GM12865 (cell line): Measurements from ENCODE around the gene RNASE2.

Experiments used
- DNase-seq: peaks from one replicate; pipeline ENCODE4 v3.0.0; 2010; ENCODE audit warnings: low read depth
- H3K4me3 ChIP-seq: 2 replicates; pipeline ENCODE4 v1.5.1; 2011; ENCODE audit warnings: mild to moderate bottlenecking, low read depth, low read length, control low read depth
- TF ChIP-seq, protein P1 (sequence below): IDR thresholded peaks from 2 replicates; pipeline ENCODE4 v1.5.1; 2011; ENCODE audit warnings: low read length, control low read depth, low read depth, inconsistent platforms; ENCODE audit not compliant: insufficient read depth; ENCODE audit errors: missing control alignments

The RNASE2 gene

DNA sequence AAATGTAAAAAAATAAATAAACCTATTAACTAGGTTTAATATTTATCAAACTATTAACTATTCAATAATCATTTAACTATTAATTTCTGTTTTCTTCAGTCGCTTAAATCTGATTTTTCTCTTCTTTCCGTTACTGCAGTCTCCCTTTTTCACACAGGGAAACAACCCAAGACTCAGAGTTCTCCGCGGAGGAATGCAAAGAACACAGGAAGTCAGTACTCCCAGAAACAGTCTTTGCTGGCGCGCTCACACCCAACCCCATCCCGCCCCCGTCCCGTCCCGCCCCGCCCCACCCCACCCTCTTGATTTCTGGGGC lies 34.1 kb downstream of the RNASE2 start:
- no peak for DNase-seq
- TF ChIP-seq, protein P1, sequence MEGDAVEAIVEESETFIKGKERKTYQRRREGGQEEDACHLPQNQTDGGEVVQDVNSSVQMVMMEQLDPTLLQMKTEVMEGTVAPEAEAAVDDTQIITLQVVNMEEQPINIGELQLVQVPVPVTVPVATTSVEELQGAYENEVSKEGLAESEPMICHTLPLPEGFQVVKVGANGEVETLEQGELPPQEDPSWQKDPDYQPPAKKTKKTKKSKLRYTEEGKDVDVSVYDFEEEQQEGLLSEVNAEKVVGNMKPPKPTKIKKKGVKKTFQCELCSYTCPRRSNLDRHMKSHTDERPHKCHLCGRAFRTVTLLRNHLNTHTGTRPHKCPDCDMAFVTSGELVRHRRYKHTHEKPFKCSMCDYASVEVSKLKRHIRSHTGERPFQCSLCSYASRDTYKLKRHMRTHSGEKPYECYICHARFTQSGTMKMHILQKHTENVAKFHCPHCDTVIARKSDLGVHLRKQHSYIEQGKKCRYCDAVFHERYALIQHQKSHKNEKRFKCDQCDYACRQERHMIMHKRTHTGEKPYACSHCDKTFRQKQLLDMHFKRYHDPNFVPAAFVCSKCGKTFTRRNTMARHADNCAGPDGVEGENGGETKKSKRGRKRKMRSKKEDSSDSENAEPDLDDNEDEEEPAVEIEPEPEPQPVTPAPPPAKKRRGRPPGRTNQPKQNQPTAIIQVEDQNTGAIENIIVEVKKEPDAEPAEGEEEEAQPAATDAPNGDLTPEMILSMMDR, result no peak
- H3K4me3 ChIP-seq, result peak overlapping the region; percentile 79

DNA sequence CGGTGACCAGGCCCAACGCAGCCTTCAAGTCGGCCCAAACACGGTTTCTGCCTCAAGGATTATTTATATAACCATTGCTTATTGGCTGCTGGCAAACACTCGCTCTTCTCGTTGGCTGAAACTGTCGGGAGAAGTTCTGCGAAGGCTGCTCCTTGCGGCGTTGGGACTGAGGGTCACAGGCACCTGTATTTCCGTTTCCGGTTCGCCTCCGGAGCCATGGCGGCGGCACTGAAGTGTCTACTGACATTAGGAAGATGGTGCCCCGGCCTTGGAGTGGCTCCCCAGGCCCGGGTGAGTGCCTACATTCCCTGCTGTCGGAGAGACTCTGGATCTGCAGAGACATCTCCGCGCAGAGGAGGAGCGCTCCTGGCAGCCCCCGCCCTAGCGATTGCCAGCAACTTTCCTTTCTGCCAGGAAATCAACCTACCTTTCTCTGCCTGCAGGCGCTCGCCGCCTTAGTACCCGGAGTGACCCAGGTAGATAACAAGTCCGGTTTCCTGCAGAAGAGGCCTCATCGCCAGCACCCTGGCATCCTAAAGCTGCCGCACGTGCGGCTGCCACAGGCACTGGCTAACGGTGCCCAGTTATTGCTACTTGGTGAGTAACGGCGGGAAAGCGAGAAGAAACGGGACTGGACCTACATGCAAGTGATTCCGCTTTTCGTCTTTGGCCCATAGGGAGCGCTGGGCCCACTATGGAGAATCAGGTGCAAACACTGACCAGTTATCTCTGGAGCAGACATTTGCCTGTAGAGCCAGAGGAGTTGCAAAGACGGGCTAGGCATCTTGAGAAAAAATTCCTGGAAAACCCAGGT lies 34.7 kb downstream of the RNASE2 start, which contains the start of gene METTL17:
METTL17 (plus strand) TSS at position 194 of the 814 bp plus-strand sequence; CDS start at position 217, 23 bp downstream.
- H3K4me3 ChIP-seq, result peak within 1 kb of the TSS; percentile 79
- TF ChIP-seq, protein P1, result peak; percentile 30
- peak; percentile 97 for DNase-seq

DNA sequence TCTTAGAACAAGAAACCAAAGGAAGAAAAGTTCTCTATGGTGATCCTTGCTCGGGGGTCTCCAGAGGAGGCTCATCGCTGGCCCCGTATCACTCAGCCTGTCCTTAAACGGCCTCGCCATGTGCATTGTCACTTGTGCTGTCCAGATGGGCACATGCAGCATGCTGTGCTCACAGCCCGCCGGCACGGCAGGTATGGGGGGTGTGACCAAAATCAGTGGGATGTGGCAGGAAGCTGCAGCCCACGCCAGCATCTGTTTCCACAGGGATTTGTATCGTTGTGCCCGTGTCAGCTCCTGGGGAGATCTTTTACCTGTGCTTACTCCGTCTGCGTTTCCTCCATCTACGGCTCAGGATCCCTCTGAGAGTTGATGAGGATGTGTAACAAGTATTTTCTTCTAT lies 41.2 kb downstream of the RNASE2 start:
- DNase-seq, result no peak
- H3K4me3 ChIP-seq, result no peak overlapping the region
- TF ChIP-seq, protein P1, result no peak

DNA sequence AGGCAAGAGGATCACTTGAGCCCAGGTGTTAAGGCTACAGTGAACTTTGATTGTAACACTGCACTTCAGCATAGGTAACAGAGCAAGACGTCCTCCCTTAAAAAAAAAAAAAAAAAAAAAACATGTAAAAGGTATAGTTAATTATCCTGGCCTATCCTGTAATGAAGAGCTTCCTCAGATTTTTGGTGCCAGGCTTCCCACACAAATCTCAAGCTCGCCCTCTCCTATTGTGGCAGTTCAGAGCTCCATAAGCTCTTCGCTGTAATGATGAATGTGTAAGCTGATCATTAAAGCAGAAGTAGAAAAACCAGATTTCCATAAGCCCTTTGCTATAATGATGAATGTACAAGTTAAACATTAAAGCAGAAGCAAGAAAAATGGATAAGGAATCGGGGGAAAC lies 41.8 kb downstream of the RNASE2 start:
- H3K4me3 ChIP-seq, result no peak overlapping the region
- DNase-seq, result no peak
- TF ChIP-seq, protein P1, result no peak

DNA sequence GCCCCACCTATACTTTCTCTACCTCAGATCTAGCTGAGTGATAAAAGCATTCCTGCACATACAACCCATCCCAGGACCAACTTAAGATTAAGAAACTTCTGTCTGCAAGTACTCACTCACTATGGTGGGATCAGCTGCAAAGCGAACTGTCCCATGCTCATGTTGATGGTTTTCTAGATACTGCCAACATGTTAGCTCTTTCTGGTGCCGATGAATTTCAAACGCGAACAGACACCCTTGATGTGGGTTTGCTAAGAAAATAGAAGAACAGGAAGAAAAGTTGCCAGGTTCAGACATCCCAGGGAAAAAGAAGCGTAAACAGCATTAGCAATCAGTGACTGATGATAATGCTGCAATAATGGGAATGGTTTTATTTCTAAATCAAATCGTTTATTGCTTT lies 42.3 kb downstream of the RNASE2 start:
- no peak overlapping the region for H3K4me3 ChIP-seq
- DNase-seq, result no peak
- TF ChIP-seq, protein P1, result no peak

DNA sequence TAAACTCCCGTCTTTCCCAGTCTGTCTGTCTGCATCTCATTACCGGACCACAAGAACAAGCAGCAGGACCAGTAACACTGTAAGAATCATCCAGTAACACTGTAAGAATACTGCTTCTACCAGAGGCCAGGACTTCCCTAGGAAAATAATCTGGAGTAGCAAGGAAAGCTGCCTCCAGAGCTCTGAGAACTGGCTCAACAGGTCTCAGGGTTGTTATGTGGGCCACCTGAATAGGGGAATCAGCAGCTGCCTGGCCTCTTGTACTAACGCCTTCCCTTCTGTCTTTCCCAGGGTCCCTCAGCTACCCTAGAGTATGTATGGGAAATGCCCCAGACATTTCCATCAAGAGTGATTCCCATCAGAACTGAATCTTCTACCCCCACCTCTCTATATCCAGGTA lies 42.9 kb downstream of the RNASE2 start:
- TF ChIP-seq, protein P1, result no peak
- no peak overlapping the region for H3K4me3 ChIP-seq
- no peak for DNase-seq

DNA sequence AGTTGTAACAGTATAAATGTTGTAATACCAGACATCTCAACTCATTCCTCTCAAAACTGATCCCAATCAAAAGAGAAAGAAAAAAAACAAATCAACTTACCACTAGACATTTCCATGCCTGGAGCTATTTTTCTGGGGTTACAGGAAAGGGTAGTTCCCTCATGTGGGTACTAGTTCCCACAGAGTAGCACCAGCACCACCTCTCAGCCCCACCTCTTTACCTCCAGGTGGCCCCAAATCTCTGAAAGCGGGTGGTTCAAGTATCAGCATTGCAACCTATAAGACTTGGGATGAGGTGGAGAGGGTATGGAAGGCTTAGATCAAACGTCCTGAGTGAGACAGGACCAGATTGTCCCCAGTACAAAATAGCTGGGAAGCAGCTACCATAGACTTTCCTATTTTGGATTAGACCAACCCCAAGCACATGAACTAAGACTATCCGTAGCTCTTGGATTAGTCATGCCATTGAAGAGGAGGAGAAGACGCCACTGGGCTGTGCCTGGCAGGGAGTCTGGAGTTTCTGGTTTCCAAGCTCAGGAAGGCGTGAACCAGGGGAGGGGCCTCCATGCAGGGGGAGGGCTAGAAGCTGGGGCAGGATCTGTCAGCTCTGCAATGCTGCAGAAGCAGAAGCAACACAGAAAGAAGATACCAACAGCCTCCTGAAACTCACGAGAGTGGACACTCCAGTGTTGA lies 43.5 kb downstream of the RNASE2 start, which contains the start of gene SLC39A2:
SLC39A2 (plus strand) TSS at position 620 of the 693 bp plus-strand sequence. CDS start 154 bp downstream, outside the sequence.
- DNase-seq, result no peak
- H3K4me3 ChIP-seq, result no peak within 1 kb of the TSS
- TF ChIP-seq, protein P1, result no peak
